Mucosa of gallbladder (tissue), 1 donor: ENCODE measurements around the gene ZFAND6. TPM values are rescaled to one million over a fixed set of nuclear protein-coding genes. Genes with fewer than 3 reads are reported as not detected.
"Not testable (repeated sequence)": the region's sequence is repeated elsewhere in the genome, so short reads cannot be mapped to it uniquely, and the experiment has no call there.

Source experiments
- DNase-seq: peaks from one replicate; pipeline ENCODE4 v3.0.0-alpha.2; 2020; ENCODE audit warnings: low spot score
- total RNA-seq: library from RNA; stranded (reverse); gene quantifications from one replicate; pipeline ENCODE4 v1.2.1, GENCODE V29; 2021
- donor health status: DM: no; HTN: no; CAD: no.

ZFAND6 gene
- total RNA-seq, 1 donor from 2014 or later: 64.5 TPM

DNA sequence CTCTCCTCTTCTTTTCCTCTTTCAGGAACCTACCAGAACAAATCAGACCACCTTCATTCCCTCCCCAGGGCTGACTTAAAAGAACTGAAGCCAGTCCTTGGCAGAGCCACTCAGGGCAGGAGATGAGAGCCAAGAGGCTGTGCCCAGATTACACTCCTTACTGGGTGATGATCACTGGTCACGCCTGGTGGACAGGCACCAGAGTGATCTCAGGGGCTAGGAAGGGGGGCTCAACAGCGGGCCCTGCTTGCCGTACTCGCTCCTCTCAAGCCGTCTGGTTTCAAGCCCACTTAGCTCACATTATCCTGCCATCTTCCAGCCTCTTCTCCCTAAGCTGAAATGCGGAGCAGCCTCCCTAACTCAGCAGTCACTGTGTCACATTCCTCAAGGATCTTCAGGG, 91.7 kb downstream of the ZFAND6 start:
- DNase-seq: no peak

DNA sequence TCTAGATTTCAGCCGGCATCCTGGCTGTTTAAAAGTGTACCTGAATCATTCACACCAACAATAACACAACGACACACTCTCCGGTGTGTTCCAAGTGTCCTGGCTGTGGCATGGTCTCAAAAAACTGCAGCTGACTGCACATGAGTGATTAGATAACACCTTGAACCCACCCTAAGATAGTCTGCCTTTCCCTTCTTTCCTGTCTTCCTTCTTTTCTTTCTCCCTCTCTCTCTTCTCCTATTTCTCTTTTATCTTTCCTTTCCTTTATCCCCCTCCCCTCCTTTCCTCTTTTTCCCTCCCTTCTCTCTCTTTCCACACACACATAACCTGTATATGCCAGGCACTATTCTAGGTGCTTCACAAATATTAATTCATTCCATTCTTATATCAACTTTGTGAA, 92.1 kb downstream of the ZFAND6 start:
- DNase-seq: no peak

DNA sequence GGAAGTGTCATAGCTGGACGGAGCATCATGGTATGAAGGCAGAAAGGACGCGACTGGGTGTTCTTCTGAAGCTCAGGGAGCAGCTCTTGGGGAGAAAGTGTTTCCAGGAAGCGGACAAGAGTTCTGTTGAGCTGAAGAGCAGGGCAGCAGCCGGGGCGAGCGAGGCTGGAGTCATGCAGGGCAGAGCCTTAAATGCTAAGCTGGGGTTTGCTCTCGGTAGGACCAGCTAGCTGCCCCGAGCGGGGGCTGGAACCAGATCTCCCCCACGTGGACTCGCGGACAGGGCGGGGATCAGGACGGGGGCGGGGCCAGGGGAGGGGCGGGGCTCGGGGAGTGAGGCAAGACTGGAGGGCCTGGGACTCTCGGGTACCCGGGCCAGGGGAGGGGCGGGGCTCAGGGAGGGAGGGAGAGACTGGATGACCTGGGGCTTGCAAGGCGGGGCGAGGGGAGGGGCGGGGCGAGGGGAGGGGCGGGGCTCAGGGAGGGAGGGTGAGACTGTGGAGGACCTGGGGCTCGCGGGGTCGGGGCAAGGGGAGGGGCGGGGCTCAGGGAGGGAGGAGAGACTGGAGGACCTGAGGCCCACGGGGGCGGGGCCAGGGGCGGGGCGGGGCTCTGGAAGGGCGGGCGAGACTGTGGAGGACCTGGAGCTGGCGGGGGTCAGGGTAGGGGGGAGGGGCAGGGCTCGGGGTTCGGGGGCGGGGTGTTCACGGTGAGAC, 92.9 kb downstream of the ZFAND6 start:
- DNase-seq: peak; percentile 96

DNA sequence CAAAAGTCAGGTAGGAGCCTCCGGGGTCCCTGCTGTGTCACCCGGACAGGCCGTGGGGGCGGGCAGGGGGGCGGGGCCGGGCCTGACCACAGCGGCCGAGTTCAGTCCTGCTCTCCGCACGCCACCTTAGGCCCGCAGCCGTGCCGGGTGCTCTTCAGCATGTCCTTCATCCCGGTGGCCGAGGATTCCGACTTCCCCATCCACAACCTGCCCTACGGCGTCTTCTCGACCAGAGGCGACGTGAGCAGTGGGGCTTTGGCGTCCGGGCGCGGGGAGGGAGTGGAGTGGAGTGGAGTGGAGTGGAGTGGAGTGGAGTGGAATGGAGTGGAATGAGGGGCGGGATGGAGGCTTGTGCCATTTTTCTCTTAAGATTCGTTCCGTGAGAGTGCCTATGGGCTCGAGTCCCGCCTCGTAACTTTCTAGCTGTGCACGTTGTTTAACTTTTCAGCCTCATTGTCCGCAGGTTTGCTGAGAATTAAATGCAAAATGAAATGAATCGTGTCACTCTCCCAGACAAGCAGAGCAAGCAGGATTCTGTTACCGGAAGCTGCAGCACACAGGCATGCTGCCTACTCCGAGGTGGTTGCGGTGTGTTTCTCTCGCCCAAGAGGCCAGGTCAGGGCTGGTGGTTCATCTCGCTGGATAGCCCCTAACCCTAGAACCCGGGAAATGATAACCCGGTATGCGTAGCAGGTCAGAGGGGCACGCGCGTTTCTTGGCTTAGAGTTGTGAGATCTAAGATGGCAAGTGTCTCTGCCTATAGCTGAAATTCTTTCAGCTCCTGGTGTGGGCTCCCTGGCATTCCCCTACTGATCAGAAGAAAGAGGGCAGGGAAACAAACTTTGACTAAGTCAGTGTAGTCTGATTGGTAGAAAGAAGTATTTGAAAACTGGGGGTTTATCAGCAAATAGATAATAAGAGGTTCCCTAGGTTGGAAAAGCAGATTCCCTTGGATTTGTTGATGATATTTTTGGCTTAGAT, 93.7 kb downstream of the ZFAND6 start, which contains the start of gene FAH:
TSS of gene FAH (plus strand) at position 104 of the 981 bp plus-strand sequence. CDS start at position 160, 56 bp downstream.
- no peak for DNase-seq

DNA sequence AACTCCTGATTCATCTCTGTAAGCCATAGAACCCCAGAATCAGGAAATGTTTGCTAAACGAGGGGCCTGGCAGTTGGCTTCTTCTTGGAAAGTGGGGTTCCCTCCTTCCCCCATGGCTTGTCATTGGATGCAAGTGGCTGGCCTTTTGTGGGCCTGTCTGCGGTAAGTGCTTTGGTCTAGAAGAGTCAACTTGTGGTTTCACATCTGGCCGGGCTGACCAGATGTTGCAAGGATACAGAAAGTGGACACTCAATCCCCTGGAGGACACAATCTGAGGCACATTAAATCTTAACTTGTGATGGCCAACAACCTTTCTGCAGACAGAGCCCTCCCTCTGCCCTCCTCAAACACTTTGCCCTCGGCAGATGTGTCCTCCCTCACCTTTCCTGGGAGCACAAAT, 94.4 kb downstream of the ZFAND6 start:
- DNase-seq: no peak

GRCh38 chr15:80154336-80154735, 94.9 kb downstream of the ZFAND6 start:
- no peak for DNase-seq

DNA sequence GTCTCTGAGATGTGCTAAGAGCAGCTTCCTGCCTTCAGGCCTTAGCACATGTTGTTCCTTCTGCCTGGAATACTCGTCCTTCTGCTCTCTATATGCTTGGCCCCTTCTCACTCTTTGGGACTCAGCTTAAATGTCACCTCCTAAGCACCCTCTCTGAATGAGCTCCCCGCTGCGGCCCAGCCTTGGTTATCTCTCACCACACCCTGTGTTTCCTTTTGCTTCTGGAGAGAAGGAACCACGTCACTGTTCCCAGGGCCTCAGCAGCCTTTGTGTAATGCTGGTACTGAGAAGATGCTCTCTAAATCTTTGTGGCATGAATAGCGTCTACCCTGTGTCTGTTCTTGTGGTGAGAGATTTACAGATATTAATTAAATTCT, 95.5 kb downstream of the ZFAND6 start:
- no peak for DNase-seq

DNA sequence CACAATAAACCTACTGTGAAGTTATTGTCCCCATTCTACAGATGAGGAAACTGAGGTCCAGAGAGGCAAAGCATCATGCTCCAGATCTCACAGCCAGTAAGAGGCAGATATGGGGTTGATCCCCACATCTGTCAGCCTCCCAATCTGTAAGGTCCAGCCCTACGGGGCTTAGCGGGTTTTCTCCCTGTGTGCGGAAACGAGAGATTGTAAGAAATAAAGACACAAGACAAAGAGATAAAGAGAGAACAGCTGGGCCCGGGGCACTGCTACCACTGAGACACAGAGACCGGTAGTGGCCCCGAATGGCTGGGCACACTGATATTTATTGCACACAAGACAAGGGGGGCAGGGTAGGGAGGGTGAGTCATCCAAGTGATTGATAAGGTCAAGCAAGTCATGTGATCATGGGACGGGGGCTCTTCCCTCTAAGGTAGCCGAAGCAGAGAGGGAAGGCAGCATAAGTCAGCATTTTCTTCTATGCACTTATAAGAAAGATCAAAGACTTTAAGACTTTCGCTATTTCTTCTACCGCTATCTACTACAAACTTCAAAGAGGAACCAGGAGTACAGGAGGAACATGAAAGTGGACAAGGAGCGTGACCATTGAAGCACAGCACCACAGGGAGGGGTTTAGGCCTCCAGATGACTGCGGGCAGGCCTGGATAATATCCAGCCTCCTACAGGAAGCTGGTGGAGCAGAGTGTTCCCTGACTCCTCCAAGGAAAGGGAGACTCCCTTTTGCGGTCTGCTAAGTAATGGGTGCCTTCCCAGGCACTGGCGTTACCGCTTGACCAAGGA, 96.1 kb downstream of the ZFAND6 start:
- DNase-seq: not testable (repeated sequence)

DNA sequence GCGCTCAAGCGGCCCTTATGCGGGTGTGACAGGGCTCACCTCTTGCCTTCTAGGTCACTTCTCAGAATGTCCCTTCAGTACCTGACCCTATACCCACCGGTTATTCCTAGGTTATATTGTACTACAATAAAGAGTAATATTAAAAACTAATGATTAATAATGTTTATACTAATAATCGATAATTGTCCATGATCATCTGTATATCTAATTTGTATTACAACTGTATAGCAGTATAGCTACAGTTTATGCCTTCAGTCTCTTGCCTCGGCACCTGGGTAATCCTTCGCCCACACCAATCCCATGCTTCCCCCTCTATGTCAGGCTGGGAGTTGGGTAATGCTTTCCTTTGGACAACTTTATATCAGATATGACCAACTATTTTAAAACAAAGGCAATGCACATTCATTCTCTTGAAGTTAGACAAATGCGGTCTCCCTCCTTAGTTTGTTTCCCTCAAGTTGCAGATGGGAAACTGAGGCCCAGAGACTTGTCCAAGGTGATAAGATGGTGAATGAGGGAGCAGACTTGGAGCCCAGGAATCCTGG, 96.8 kb downstream of the ZFAND6 start:
- no peak for DNase-seq

GRCh38 chr15:80157215-80157614, 97.7 kb downstream of the ZFAND6 start:
- no peak for DNase-seq

DNA sequence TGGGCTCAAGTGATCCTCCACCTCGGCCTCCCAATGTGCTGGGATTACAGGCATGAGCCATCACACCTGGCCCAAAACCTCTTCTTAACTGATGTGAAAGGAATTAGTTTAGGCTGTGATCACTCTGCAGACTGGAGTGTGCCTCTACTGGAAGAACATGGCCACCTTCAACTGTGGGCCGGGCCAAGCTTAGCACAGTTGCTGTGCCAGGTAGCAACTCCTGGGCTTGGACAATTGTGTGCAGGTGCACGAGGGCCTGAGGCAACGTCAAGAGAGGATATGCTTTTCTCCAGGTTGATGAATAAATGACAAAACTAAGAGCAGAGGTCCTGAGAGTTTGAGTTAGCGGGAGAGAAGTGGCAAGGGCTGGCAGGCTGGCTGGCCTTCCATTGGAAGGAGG, 99.8 kb downstream of the ZFAND6 start:
- DNase-seq: no peak

- no peak for DNase-seq
Observed at GRCh38 chr15:80159811-80160569, 100.5 kb downstream of the ZFAND6 start.

GRCh38 chr15:80160570-80161156, 101.2 kb downstream of the ZFAND6 start:
- peak; percentile 73 for DNase-seq

- DNase-seq: no peak
Observed at GRCh38 chr15:80161468-80162016, 102.1 kb downstream of the ZFAND6 start.

DNA sequence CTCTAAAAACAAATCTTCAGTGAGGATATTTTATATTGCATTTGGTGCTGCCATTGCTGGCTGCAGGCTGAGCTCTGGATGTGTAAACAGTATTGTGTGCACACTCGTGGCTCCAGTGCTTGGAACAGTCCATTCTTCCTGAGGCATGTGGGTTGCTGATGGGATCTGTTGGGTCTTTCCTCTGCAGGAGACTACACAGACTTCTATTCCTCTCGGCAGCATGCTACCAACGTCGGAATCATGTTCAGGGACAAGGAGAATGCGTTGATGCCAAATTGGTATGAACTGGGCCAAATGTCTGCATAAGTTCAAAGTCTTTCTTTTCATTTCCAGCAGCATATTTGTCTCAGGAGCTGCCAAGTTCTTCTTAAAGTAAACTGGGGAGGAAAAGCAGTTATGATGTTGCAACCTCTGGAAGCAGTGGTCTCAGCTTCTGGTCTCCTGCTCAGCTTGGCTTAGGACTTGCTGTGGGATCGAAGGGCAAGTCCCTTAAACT, 102.6 kb downstream of the ZFAND6 start:
- DNase-seq: peak; percentile 67

DNA sequence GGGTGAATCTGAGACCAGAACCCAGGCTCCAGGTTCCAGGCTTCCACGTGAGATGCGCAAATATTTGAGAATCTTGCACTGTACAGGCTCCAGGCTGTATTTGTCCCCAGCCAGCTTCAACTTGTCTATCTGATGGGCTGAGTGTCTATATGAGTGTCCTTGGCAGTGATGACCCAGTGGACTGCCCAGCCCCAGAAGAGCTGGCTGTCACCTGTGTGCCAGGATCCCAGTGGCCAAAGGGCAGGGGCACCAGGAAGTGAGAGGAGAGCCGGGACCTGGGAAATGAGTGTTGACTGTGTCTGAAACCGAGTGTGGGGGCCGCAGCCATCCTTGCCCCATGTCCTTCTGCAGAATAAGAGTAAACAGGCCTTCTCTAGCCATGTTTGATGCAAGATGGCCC, 103.7 kb downstream of the ZFAND6 start:
- DNase-seq: no peak

DNA sequence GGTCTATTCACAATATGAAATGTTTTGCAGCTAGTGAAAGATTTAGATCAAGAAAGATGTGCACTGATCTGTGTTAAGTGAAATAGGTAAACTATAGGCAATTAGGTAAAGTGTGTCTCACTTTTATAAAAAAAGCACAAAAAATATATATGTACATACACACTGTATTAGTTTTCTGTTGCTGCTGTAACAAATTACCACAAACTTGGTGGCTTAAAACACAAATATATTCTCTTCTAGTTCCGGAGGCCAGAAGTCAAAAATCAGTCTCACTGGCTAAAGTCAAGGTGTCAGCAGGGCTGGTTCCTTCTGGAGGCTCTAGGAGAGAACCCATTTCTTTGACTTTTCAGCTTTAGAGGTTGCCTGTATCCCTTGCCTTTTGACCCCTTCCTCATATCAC, 104.4 kb downstream of the ZFAND6 start:
- DNase-seq: no peak

- DNase-seq: no peak
Observed at GRCh38 chr15:80167936-80168335, 108.5 kb downstream of the ZFAND6 start.

- DNase-seq: no peak
Observed at GRCh38 chr15:80168421-80168820, 108.9 kb downstream of the ZFAND6 start.

DNA sequence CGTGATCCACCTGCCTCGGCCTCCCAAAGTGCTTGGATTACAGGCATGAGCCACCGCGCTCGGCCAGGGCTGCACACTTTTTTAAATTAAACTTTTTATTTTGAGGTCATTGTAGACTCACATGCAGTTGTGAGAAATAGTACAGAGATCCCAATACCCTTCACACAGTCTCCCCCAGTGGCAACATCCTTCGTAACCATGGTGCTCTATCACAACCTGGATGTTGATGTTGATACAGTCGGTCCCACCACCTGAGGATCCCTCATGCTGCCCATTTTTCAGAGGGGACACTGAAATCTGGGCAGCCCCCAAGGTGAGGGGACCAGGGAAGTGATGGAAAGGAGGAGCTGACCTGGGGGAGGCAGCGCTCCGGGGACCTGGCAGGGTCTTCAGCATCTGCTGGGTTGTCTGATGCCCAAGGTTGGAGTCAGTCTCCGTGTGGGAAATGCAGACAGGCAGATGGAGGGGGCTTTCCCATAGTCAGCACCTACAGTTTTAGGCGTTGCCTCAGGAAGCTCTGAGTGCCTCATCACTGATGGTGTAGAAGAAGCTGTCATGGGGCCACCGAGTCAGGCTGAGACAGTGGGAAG, 110.4 kb downstream of the ZFAND6 start:
- no peak for DNase-seq
